IPS DF 19.7 (cell line): Measurements from ENCODE around the gene FAM50A.
"Not testable (repeated sequence)": the region's sequence is repeated elsewhere in the genome, so short reads cannot be mapped to it uniquely, and the experiment has no call there.

Source experiments
- DNase-seq: peaks from one replicate; pipeline ENCODE4 v3.0.0-alpha.2; 2013; ENCODE audit warnings: low read depth, low spot score

FAM50A gene

GRCh38 chrX:154484255-154485149, 40.6 kb downstream of the FAM50A start:
- DNase-seq: no peak

GRCh38 chrX:154485150-154486051, 41.5 kb downstream of the FAM50A start:
- no peak for DNase-seq

GRCh38 chrX:154486052-154486395, 42.1 kb downstream of the FAM50A start:
- DNase-seq: no peak

GRCh38 chrX:154486396-154487207, 42.7 kb downstream of the FAM50A start, which contains the start of gene UBL4A:
TSS of gene UBL4A (minus strand) at chrX:154486615. CDS start at chrX:154486584, 31 bp downstream.
- DNase-seq: no peak

GRCh38 chrX:154487518-154488290, 43.8 kb downstream of the FAM50A start:
- DNase-seq: no peak

GRCh38 chrX:154488336-154489075, 44.6 kb downstream of the FAM50A start:
- DNase-seq: no peak

- no peak for DNase-seq
These were observed 45.2 kb downstream of the FAM50A start for GRCh38 chrX:154489182-154489581.

GRCh38 chrX:154490021-154490413, 46.1 kb downstream of the FAM50A start:
- DNase-seq: no peak

- peak; percentile 69 for DNase-seq
These were observed 46.6 kb downstream of the FAM50A start, which contains the start of gene SLC10A3 for GRCh38 chrX:154490414-154491083. TSS of gene SLC10A3 (minus strand) at chrX:154490629. CDS start at chrX:154488940, 1,689 bp downstream.

- DNase-seq: no peak
These were observed 50.8 kb downstream of the FAM50A start for GRCh38 chrX:154494715-154495114.

- no peak for DNase-seq
These were observed 51.6 kb downstream of the FAM50A start for GRCh38 chrX:154495472-154495922.

- not testable (repeated sequence) for DNase-seq
These were observed 52.7 kb downstream of the FAM50A start for GRCh38 chrX:154496591-154497137.
